Measurements from ENCODE around the gene RIC1.
"Not testable (repeated sequence)": the region's sequence is repeated elsewhere in the genome, so short reads cannot be mapped to it uniquely, and the experiment has no call there.

Gene RIC1

DNA sequence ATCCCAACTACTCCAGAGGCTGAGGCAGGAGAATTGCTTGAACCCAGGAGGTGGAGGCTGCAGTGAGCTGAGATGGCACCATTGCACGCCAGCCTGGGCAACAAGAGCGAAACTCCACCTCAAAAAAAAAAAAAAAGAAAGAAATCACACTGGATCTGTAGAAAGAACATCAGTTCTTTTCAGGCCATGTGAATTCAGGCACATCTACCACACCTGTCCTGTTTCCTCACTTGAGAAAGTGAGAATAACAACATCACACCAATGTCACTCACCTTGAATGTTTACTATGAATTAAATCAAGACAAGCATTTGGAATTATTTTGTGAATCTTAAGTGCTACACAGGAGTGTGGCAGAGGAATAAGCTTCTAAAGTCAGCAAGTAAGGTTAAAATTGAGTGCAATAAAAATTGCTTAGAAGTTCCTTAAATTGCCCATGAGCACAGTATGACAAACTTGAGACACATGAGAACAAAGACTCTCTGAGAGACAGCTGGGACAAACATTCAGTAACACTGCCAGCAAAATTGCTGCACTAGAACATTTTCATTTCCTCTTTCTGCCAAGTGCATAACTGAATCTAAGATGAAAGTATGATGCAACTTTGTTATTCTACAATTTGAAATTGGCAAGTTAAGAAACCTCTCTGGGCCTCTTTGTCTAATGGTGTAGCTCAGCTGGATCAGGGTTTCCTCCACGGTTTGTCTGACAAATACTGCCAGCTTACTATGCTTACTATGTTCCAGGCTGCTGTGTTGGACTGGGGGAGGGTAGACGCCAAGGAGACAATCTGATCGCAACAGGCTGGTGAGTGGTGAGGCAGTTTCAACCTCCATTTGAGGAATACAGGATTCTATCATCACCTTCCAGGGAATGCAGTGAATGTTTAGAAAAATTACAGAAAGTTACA lies 1.9 kb upstream of the RIC1 start:
- DNase-seq = peak; percentile 92 to 98

DNA sequence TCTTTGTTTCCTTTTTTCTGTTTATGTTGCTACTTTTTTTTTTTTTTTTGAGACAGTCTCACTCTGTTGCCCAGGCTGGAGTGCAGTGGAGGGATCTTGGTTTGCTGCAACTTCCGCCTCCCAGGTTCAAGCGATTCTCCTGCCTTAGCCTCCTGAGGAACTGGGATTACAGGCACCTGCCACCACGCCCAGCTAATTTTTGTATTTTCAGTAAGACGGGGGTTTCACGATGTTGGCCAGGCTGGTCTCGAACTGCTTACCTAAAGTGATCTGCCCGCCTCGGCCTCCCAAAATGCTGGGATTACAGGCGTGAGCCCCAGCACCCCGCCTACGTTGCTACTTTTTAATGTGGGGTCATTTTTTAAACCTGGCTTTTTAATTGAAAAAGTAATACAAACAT lies 1.2 kb upstream of the RIC1 start:
- DNase-seq = not testable (repeated sequence)

DNA sequence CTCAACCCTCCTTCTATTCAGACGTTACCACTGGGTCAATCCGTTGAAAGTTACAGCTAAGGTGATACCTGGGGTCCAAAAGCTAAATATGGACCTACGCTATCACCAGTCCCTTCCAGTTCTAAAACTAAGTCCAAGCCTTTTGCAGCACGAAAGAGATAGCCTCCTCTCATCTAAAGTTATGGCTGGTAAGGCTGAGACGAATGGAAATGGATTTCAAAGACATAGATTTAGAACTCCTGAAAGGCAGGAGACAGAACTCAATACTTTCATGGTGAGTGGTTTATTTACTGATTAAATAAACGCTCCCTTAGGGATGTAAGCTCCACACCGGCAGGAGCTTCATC lies 751 bp upstream of the RIC1 start:
- DNase-seq = peak in 1 of 2 donors; percentile 28

DNA sequence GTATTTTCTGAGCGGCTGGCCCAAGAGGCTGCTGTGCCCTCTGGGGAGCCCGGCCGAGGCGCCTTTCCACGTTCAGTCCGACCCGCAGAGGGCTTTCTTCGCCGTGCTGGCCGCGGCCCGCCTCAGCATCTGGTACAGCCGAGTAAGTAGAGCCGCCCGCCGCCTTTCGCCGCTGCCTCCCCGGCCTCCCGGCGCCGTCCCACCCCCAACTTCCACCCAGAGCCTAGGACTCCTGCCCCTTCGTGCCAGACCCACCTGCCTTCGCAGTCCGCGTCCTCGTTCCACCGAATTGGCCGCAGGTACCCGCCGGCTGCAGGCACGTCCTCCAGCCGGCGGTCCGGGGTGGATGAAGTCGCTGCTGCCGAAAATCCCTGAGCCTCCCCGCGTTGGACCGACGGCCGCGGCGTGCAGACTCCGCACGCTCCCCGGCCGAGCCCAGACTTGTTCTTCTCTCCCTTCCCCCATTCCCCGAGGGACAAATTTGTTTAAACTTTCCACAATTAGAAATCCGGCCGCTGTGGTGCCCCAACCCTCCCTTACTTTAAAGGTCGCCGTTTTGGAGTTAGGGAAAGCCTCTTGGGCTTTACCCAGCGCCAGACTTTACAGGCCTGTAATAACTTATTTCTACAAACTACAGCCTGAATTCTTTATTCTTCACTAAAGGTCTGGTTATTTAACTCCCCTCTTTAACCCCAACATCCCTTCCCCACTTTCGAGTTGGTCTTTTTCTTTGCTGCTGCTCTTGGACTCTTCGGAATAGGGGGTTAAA lies 589 bp downstream of the RIC1 start:
- peak; percentile 47 to 61 for DNase-seq

DNA sequence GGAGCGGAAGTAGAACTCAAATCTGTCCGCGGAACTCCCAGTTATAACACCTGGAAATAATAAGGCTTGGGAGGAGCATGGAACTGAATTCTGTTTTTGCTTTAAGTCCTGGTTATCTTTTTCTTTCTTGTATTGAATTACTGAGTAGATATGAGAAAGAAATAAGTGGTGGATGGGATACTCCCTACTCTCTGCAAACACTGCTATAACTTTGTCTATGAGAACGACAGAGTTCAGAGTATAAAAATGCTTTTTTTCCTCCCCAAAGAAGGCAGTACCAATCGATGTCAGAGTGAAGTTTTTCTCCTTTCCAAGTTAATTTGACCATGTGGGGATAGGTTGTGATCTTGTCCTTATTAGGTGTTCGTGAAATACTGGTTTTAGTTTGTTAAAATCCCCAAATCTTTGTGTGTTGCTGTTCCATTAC lies 1.2 kb downstream of the RIC1 start:
- no peak for DNase-seq

DNA sequence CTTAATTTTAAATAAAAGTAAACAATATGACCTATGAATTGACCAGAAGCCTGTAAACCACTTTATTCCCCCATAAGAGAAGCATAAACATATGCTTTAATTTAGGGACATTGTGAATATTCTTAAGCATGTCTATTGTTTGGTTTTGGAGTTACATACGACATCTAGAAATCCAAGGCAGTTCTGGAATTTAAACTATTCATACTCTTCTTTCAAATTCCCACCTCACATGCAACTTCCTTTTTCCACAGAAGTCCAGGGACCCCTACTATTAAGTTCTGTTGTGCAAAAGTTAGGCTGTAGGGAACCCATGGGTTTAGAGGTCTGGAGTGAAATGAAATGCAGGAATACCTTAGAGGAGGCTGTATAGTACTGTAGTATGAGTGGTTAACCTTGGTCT lies 2.1 kb downstream of the RIC1 start:
- DNase-seq = no peak

DNA sequence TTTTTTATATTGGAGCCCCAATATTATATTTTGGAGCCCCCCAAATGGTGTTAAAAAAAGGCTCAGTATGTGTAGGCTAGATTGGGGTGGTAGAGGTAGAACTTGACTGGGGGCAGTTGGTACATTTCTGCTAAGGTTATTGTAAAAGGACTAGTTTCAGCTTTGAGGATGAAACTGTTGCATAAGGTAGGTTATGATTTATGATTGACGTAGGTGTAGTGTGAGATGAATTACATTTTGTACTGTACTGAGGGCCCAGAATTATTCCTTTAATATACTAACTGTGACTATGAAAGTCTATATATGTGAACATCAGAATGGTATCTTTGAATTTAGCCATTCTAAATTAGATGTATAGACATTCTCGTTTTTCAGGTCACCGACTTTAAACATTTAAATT lies 3.6 kb downstream of the RIC1 start:
- DNase-seq = no peak

DNA sequence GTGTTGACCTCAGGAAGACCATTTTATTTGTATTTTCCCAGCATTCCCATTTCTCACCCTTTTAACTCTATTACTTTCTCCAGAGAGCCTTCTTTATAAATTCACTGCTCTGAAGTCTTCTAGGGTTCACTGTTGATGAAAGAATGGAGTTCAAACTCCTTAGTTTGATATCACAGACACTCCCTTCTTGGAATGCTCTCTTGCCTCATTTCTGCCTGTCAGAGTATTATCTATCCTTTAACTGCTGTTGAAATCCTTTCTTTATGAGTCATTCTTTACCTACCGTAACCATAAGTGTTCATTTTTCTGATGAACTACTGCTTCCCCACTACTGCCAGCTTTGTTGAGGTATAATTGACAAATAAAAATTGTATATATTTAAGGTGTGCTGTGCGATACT lies 4.3 kb downstream of the RIC1 start:
- no peak for DNase-seq

DNA sequence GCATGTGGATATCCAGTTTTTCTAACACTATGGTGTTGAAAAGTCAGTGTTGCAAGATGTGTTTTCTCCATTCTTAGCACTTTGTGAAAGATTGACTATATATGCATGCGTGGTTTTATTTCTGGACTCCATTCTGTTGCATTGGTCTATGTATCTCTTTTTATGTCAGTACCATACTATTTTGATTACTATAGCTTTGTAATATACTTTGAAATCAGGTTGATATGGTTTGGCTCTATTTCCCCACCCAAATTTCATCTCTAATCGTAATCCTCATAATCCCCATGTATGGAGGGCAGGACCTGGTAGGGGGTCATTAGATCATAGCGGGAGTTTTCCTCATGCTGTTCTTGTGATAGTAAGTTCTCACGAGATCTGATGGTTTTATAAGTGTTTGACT lies 6.5 kb downstream of the RIC1 start:
- no peak for DNase-seq

DNA sequence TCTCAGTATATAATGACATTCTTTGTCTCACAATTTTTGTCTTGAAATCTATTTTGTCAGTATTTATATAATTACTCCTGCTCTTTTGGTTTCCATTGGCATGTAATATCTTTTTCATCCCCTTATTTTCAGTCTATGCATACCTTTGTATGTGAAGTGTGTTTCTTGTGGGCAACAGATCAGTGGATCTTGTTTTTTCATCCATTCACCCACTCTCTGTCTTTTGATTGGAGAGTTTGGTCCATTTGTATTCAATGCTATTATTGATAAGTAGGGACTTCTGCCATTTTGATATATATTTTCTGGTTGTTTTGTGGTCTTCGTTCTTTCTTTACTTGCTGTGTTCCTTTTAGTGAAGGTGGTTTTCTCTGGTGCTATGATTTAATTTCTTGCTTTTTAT lies 10.9 kb downstream of the RIC1 start:
- no peak for DNase-seq

DNA sequence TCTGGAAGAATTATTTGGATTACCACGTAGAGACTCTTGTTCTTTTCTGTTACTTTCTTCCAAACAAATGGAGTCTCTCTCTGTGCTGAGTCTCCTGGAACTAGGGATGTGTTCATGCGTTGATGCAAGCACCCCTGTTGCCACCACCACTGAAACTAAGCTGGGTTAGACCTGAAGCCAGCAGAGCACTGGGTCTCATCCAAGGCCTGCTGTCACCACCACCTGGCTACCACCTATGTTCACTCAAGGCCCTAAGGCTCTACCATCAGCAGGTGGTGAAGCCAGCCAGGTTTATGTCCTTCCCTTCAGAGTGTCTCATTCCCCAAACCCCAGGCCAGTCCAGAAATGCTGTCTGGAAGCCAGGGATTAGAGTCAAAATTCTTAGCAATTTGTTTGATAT lies 13.3 kb downstream of the RIC1 start:
- DNase-seq = no peak

DNA sequence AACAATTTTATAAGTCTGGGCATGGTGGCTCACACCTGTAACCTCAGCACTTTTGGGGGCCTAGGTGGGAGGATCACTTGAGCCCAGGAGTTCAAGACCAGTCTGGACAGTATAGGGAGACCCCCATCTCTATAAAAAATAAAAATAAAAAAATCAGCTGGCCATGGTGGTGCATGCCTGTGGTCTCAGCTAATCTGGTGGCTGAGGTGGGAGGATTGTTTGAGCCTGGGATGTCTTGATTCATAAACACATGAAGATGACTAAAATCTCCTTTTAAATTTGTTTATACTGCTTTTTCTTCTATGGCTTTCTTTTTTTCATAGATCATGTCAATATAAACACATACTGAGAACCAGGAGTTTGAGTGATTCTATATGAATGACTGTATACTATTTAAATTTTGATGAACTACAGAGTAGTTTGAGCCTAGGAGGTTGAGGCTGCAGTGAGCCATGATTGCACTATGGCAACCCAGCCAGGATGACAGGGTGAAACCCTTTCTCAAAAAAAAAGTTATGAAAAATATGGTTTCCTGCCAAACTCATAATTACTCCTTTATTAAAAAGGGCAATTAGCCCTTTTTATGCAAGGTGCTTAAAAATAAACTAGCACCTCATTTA lies 14.2 kb downstream of the RIC1 start:
- no peak for DNase-seq

DNA sequence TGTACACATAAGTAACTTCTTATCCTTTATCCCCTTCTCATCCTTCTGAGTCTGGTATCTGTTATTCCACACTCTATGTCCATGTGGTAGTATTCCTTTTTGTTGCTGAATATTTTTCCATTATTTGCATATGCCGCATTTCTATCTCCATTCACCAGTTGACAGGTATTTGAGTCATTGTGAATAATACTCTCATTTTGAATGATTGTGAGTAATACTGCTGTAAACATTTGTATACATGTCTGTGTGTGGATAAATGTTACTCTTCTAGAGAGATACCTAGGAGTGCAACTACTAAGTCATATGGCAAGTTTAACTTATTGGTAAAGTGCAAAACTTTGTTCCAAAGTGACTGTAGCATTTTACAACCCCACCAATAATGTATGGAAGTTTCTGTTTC lies 15.6 kb downstream of the RIC1 start:
- DNase-seq = no peak

DNA sequence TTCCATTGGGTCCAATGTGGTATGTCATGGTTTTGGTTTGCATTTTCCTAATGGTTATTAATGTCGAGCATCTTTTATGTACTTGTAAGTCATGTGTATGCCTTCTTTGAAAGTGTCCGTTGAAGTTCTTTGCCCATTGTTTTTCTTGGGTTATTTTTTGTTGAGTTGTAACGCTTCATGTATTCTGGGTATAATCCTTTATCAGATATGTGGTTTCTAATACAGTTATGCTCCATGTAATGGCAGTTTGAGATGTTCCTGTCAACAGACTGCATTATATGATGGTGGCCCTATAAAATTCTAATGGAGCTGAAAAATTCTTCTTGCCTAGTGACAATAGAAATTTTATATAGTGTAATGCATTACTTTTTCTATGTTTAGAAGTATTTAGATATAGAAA lies 17.2 kb downstream of the RIC1 start:
- no peak for DNase-seq

DNA sequence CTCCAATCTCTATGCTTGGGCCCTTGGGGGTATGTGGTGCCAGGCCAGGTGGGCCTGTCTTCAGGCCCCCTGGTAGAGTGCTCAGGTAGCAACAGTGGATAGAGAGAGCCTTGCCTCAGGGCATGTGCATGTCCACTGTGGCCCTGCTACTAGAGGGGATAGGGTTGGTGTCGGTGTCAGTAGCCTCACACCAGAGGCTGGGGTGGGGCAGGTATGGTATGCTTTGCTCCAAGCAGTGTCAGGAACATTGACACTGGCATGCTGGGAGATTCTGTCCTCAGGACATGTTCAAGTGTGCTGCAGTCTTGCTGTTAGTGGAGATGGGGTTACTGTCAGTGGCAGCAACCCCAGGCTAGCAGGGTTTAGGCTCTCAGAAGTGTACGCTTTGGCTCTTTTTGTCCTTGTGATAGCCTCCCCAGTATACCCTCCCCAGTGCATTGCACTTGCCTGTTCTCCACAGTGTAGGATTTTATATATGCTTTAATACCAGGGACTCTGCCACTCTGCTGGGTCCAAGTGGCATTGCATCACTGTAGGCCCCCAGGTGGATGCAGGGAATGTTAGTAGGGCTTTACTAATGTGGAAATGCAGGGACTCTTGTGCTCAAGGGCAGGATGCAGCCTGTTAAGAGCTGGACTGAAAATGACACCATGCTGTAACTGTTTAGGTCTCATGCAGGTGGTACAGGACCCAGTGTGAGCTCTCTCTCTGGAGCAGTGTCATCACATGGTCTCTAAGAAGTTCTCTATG lies 21.6 kb downstream of the RIC1 start:
- no peak for DNase-seq

DNA sequence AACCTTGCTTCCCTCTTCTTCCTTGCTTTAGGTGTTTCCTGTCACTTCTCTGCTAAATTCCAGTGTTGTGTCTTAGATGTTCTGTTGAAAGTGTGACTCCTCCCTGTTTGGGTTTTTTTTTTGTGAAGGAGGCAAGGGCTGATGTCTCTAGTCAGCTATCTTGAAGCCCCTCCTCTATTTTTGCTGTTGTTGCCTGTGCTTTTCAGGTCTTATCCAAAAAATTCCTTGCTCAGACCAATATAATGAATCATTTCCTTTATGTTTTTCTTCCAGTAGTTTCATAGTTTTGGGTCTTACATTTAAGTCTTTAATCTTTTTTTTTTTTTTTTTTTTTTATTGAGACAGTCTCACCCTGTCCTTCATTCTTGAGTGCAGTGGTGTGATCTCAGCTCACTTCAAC lies 22.3 kb downstream of the RIC1 start:
- no peak for DNase-seq

DNA sequence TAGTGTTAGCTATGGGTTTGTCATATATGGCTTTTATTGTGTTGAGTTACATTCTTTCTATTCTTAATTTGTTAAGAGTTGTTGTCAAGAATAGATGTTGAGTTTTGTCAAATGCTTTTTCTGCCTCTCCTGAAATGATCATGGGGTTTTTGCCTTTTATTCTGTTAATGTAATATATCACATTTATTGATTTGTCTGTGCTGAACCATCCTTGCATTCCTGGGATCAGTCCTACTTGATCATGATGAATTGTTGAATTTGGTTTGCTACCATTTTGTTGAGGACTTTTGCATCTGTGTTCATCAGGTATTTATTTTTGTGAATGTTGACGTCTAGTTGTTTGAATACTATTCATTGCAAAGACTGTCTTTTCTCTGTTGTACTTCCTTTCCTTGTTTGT lies 23.9 kb downstream of the RIC1 start:
- DNase-seq = no peak

DNA sequence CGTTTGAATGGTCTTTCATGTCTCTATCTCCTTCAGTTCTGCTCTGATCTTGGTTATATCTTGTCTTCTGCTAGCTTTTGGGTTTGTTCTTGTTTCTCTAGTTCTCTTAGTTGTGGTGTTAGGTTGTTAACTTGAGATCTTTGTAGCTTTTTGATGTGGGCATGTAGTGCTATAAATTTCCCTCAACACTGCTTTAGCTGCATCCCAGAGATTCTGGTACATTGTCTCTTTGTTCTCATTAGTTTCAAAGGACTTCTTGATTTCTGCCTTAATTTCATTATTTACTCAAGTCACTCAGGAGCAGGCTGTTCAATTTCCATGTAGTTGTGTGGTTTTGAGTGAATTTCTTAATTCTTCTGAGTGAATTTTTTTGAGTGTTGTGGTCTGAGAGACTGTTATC lies 33.9 kb downstream of the RIC1 start:
- not testable (repeated sequence) for DNase-seq

DNA sequence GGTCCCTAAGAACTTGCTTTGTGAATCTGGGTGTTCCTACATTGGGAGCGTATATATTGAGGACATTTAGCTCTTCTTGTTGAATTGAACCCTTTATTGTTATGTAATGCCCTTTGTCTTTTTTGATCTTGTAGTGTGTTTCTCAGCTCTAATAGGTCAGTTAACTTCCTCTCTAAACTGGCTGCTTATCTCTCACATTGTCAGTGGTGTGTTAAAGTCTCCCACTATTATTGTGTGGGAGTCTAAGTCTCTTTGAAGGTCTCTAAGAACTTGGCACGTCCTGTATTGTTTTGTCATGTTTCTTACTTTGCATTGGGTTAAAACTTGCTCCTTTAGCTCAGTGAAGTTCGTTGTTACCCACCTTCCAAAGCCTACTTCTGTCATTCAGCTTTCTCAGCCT lies 36.2 kb downstream of the RIC1 start:
- DNase-seq = no peak

DNA sequence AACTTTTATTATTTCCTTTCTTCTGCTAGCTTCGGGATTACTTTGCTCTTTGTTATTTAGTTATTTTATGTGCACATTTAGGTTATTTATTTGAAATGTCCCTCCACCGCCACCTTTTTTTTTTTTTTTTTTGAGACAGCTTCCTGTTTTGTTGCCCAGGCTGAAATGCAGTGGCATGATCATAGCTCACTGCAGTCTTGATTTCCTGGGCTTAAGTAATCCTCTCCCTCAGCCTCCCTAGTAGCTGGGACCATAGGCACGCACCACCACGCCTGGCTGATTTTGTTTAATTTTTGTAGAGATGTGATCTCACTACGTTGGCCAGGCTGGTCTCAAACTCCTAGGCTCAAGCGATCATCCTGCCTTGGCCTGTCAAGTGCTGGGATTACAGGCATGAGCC lies 38.5 kb downstream of the RIC1 start:
- DNase-seq = no peak

DNA sequence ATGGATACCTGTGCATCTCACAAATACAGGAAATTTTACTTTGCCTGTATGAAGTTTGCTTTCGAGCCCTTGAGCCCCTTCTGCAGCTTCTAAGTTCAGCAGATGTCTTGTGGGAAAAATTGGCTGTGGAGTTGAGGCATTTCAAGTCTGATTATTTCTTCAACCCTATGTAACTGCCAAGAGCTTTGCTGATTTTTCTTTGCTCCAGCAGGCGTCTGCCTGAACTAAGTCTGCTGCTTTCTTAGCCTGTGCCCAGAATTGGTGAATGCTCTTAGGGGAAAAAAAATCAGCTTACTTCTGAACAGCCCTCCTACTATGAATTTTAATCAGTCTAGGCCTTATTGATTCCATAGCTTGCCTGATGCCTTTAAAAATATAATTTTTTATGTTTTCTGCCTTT lies 41.2 kb downstream of the RIC1 start:
- no peak for DNase-seq

DNA sequence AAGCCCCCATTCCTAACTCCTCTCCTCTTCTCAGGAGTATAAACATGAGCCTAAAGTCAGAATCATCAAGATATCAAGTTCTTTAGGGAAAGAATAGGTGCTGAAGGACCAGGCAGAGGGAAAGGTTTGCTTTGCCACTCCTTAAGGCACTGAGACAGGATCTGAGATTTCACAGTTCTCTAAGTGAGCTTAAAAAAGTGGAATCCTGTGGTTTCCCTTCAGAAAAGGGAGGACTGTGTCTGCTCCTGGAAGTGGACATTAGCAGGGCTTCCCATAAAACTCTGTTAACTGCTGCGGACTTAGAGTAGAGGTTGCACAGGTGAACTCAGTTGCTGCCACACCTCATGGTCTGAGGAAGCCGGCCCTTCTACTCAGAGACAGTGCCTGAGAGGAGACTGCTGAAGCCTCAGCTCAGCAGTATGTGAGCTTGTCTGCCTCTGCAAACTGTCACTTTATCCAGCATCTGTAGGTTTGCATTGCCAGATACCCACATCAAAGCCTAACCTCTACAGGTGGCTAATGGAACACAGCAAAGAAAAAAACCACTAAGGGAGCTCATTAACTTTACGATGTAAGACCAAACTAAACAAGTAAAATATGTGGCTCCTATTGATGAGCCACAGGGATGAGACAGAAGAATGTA lies 42.9 kb downstream of the RIC1 start:
- no peak for DNase-seq

DNA sequence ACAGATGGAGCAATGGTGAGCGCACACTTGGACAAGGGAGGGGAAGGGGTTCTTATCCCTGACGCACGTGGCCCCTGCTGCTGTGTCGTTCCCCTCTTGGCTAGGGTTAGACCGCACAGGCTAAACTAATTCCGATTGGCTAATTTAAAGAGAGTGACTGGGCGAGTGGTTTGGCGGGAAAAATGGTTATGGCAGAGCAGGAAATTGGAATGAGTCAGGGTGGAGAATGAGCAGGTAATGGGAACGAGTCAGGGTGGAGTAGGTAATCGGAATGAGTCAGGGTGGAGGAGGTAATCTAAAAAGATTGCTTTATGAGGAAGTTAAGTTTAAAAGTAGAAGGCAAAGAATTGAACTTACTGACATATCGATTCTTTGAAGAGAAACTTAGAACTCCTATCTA lies 46.1 kb downstream of the RIC1 start:
- not testable (repeated sequence) for DNase-seq

Measured in inflammatory macrophage treated with lipopolysaccharide for 1 hour (primary cell).